ENCODE data around the gene SLC6A6.

- no peak for TF ChIP-seq EP300 (IDR thresholded peaks at IDR 0.05; ENCODE audit: borderline replicate concordance in 1 of 2, low read depth in 1 of 2, low read length in 1 of 2)
- TF ChIP-seq IRF3 (IDR thresholded peaks at IDR 0.05; ENCODE audit: low read depth, low read length): no peak
- no peak for TF ChIP-seq PBX3 (IDR thresholded peaks at IDR 0.05)
- no peak for TF ChIP-seq EZH2phosphoT487 (IDR thresholded peaks at IDR 0.05; ENCODE audit: borderline replicate concordance, low read depth)
- TF ChIP-seq YY1 (IDR thresholded peaks at IDR 0.05; ENCODE audit: low read depth): no peak
- no peak for TF ChIP-seq CTCF (IDR thresholded peaks at IDR 0.05)
- no peak for TF ChIP-seq TAF1 (IDR thresholded peaks at IDR 0.05; ENCODE audit: borderline replicate concordance, low read depth, low read length)
- no peak for TF ChIP-seq MEF2A (IDR thresholded peaks at IDR 0.05; ENCODE audit: borderline replicate concordance, low read depth)
- TF ChIP-seq MAX (IDR thresholded peaks at IDR 0.05; ENCODE audit: low read depth): no peak
- no peak for TF ChIP-seq USF2 (IDR thresholded peaks at IDR 0.05; ENCODE audit: borderline replicate concordance, low read depth, low read length)
- TF ChIP-seq GABPA (IDR thresholded peaks at IDR 0.05; ENCODE audit: low read depth): no peak
- no peak for TF ChIP-seq JUND (IDR thresholded peaks at IDR 0.05)
- TF ChIP-seq RCOR1 (IDR thresholded peaks at IDR 0.05; ENCODE audit: low read length): no peak
- TF ChIP-seq CHD2 (IDR thresholded peaks at IDR 0.05; ENCODE audit: low read length, partially characterized antibody): no peak
These were observed 129.5 kb downstream of the SLC6A6 start for GRCh38 chr3:14531856-14532395.

Data from SK-N-SH (cell line).